Panc1 (cell line): ENCODE measurements around the gene SDS. TPM values are rescaled to one million over a fixed set of nuclear protein-coding genes. Genes with fewer than 3 reads are reported as not detected.

Source experiments
- ATAC-seq: fragments of 200-7000 bp; cut with Tn5 transposase; 2 replicates; pipeline ENCODE4 v1.9.1; 2020; ENCODE audit warnings: mild to moderate bottlenecking, moderate library complexity
- BruUV-seq: library from RNA; stranded (reverse); fragments of 400-500 nt; replicated peaks from 2 replicates; lab custom pipeline; 2021; lab: Mats Ljungman, UMichigan
- CTCF ChIA-PET: fragments of 300-600 bp; sonication (Branson Sonifier 250); formaldehyde crosslinking; loops from one replicate; lab custom pipeline; 2022; ENCODE audit warnings: antibody characterized with exemption; lab: Charles Lee
- POLR2A ChIA-PET: fragments of 300-600 bp; sonication (Branson Sonifier 250); formaldehyde crosslinking; loops from one replicate; lab custom pipeline; 2022; ENCODE audit warnings: antibody characterized with exemption; lab: Charles Lee
- DNase-seq: peaks from one replicate; pipeline ENCODE4 v3.0.0-alpha.2; 2010; ENCODE audit warnings: low read depth, low spot score
- H3K27ac ChIP-seq: 2 replicates; pipeline ENCODE4 v1.5.1; 2011; ENCODE audit warnings: mild to moderate bottlenecking, low read length, inconsistent platforms
- H3K27me3 ChIP-seq: fragments of 200-500 bp; sonication (Bioruptor generic); 2 replicates; pipeline ENCODE4 v1.6.0; 2014; ENCODE audit warnings: low read length, inconsistent platforms; ENCODE audit not compliant: control insufficient read depth, insufficient read depth
- H3K36me3 ChIP-seq: fragments of 200-500 bp; sonication (Bioruptor generic); 2 replicates; pipeline ENCODE4 v1.5.1; 2014; ENCODE audit warnings: inconsistent platforms, mild to moderate bottlenecking, low read length, moderate library complexity; ENCODE audit not compliant: control insufficient read depth, insufficient read depth
- H3K4me1 ChIP-seq: 2 replicates; pipeline ENCODE4 v1.5.1; 2011; ENCODE audit warnings: inconsistent platforms, mild to moderate bottlenecking, low read length, moderate library complexity; ENCODE audit not compliant: control insufficient read depth, insufficient read depth
- H3K4me3 ChIP-seq, 2 experiments: 2 replicates each; pipeline ENCODE4 v1.5.1; 2011 to 2012; ENCODE audit warnings: low read depth in 2 of 2, low read length in 2 of 2, mild to moderate bottlenecking in 2 of 2, inconsistent platforms in 1 of 2, moderate library complexity in 1 of 2
- H3K9me3 ChIP-seq: fragments of 200-500 bp; sonication (Bioruptor generic); 2 replicates; pipeline ENCODE4 v1.5.1; 2014; ENCODE audit warnings: low read depth, mild to moderate bottlenecking, inconsistent platforms, low read length, moderate library complexity; ENCODE audit not compliant: control insufficient read depth, insufficient read depth
- POLR2AphosphoS5 ChIP-seq: IDR thresholded peaks from 2 replicates; pipeline ENCODE4 v1.6.1; 2012; ENCODE audit warnings: mild to moderate bottlenecking, low read depth, low read length, moderate library complexity
- SIN3A ChIP-seq: IDR thresholded peaks from 2 replicates; pipeline ENCODE4 v1.6.1; 2012; ENCODE audit warnings: low read depth, mild to moderate bottlenecking, low read length, moderate library complexity, borderline replicate concordance; ENCODE audit not compliant: insufficient read depth
- TCF7L2 ChIP-seq: IDR thresholded peaks from 2 replicates; pipeline ENCODE4 v1.6.1; 2011; ENCODE audit warnings: mild to moderate bottlenecking, low read depth, low read length, inconsistent platforms
- in situ Hi-C: cut with HindIII; loops from 2 replicates; pipeline ENCODE4 v1.10.0; 2016; ENCODE audit warnings: low sequenced_read_pairs, low pct_unique_long_range_greater_than_20kb
- intact Hi-C: fragments of 100-400 bp; cut with micrococcal nuclease; formaldehyde crosslinking; loops from one replicate; pipeline ENCODE4 v1.10.0; 2022; ENCODE audit not compliant: unreplicated experiment
- total RNA-seq: library from RNA; stranded (reverse); gene quantifications from one replicate; pipeline ENCODE4 v1.2.1, GENCODE V29; 2021; ENCODE audit not compliant: unreplicated experiment
- TF ChIP-seq, protein P1 (sequence below), 2 experiments: IDR thresholded peaks; 2 replicates each; pipeline ENCODE4 v1.6.1; 2011 to 2012; ENCODE audit warnings: low read depth in 2 of 2, control low read depth in 1 of 2, low read length in 1 of 2, mild to moderate bottlenecking in 1 of 2, moderate library complexity in 1 of 2; ENCODE audit not compliant: insufficient read depth in 1 of 2
- TF ChIP-seq, protein P2 (sequence below): fragments of 450-650 bp; IDR thresholded peaks from 2 replicates; pipeline ENCODE4 v1.5.1; 2017; ENCODE audit warnings: mild to moderate bottlenecking

The SDS gene
- total RNA-seq, 1 experiment from 2014 or later: 0.15 TPM

DNA sequence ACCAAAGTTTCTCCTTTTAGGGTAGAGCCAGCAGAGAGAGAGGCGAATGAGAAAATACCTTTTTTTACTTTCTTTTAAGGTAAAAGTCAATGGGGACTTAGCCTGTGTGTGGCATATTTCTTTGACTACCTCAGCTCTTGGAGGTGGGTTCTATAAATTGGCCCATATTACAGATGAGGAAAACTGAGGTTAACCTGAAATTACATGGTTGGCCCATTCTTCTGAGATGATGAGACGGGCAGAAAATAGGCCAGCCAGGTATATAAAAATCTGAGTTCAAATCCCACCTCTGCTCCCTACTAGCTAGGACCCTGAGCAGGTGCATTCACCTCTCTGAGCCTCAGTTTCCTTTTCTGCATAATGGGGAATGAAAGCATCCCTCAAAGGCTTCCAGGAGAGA lies 45.6 kb upstream of the SDS start:
- Histone ChIP-seq H3K27ac (no peak overlapping the region), H3K9me3 (no peaks in the 10 kb centered on the region), H3K36me3 (no peaks in the 10 kb centered on the region), H3K4me3 (no peak overlapping the region), H3K27me3 (no peaks in the 10 kb centered on the region), H3K4me1 (no peaks in the 10 kb centered on the region)
- intact Hi-C loops (no loop called here), in situ Hi-C loops (no loop called here)
- TF ChIP-seq, protein P1, sequence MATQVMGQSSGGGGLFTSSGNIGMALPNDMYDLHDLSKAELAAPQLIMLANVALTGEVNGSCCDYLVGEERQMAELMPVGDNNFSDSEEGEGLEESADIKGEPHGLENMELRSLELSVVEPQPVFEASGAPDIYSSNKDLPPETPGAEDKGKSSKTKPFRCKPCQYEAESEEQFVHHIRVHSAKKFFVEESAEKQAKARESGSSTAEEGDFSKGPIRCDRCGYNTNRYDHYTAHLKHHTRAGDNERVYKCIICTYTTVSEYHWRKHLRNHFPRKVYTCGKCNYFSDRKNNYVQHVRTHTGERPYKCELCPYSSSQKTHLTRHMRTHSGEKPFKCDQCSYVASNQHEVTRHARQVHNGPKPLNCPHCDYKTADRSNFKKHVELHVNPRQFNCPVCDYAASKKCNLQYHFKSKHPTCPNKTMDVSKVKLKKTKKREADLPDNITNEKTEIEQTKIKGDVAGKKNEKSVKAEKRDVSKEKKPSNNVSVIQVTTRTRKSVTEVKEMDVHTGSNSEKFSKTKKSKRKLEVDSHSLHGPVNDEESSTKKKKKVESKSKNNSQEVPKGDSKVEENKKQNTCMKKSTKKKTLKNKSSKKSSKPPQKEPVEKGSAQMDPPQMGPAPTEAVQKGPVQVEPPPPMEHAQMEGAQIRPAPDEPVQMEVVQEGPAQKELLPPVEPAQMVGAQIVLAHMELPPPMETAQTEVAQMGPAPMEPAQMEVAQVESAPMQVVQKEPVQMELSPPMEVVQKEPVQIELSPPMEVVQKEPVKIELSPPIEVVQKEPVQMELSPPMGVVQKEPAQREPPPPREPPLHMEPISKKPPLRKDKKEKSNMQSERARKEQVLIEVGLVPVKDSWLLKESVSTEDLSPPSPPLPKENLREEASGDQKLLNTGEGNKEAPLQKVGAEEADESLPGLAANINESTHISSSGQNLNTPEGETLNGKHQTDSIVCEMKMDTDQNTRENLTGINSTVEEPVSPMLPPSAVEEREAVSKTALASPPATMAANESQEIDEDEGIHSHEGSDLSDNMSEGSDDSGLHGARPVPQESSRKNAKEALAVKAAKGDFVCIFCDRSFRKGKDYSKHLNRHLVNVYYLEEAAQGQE (IDR thresholded peaks at IDR 0.05; ENCODE audit: insufficient read depth in 1 of 2, low read depth in 2 of 2, low read length in 1 of 2): no peak
- TF ChIP-seq, protein P2, sequence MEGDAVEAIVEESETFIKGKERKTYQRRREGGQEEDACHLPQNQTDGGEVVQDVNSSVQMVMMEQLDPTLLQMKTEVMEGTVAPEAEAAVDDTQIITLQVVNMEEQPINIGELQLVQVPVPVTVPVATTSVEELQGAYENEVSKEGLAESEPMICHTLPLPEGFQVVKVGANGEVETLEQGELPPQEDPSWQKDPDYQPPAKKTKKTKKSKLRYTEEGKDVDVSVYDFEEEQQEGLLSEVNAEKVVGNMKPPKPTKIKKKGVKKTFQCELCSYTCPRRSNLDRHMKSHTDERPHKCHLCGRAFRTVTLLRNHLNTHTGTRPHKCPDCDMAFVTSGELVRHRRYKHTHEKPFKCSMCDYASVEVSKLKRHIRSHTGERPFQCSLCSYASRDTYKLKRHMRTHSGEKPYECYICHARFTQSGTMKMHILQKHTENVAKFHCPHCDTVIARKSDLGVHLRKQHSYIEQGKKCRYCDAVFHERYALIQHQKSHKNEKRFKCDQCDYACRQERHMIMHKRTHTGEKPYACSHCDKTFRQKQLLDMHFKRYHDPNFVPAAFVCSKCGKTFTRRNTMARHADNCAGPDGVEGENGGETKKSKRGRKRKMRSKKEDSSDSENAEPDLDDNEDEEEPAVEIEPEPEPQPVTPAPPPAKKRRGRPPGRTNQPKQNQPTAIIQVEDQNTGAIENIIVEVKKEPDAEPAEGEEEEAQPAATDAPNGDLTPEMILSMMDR: no peak
- TF ChIP-seq POLR2AphosphoS5: no peak
- no peak for TF ChIP-seq TCF7L2
- no peak for TF ChIP-seq SIN3A
- DNase-seq (no peak), ATAC-seq (no peak)
- no TSS peak for BruUV-seq
- ChIA-PET POLR2A (no interaction called here), CTCF (no interaction called here)

DNA sequence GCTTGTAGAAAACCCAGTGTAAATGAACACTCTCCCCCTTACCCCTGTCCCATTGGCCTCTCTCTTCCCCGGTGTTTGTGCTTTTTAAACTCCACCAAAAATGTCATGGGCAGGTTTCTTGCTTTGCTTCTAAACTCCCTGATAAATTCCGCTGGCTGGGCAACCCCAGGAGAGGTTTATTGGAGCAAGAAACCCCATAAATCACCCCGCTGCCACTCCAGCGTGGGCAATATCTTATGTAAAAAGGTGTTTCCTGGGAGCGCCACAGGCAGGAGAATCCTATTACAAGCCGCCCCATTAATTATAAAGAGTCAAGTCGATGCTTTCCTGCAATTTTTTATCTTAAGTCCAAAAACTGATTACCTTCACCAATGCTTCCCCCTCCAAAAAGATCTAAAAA lies 45.2 kb upstream of the SDS start:
- no peaks in the 10 kb centered on the region for H3K4me1 ChIP-seq
- no peak for TF ChIP-seq TCF7L2
- TF ChIP-seq, protein P2: no peak
- ATAC-seq: no peak
- intact Hi-C loops: no loop called here
- in situ Hi-C loops: no loop called here
- H3K27ac ChIP-seq: no peak overlapping the region
- H3K36me3 ChIP-seq: no peaks in the 10 kb centered on the region
- no TSS peak for BruUV-seq
- DNase-seq: no peak
- ChIA-PET CTCF (no interaction called here), POLR2A (no interaction called here)
- H3K4me3 ChIP-seq: no peak overlapping the region
- H3K27me3 ChIP-seq: no peaks in the 10 kb centered on the region
- no peaks in the 10 kb centered on the region for H3K9me3 ChIP-seq
